ENCODE data around the gene LRRC72. TPM values are rescaled to one million over a fixed set of nuclear protein-coding genes. Genes with fewer than 3 reads are reported as not detected.

The LRRC72 gene
- total RNA-seq, 3 donors from 2014 or later (not counting 1 experiment from before 2014, with no cell fraction given), result not detected

- ATAC-seq (no peak), DNase-seq (no peak)
- Histone ChIP-seq H3K27me3 (ENCODE audit: control insufficient read depth, insufficient read depth, low read length) (no peaks in the 10 kb centered on the region), H3K9me3 (ENCODE audit: control insufficient read depth, insufficient read depth, low read length) (no peaks in the 10 kb centered on the region), H3K27ac (ENCODE audit: low read length) (no peak overlapping the region), H3K4me3 (ENCODE audit: low read length) (no peak overlapping the region), H3K36me3 (ENCODE audit: control insufficient read depth, insufficient read depth, low read length) (no peaks in the 10 kb centered on the region), H3K4me1 (ENCODE audit: control insufficient read depth, insufficient read depth, low read length) (no peaks in the 10 kb centered on the region)
- peaks cover 0 to 3% of the 10 kb centered on the region in 2 donors for H3K27me3 Mint-ChIP-seq (ENCODE audit: low read depth in 2 of 2)
- no peak overlapping the region for H3K4me3 Mint-ChIP-seq
- no peak overlapping the region for H3K27ac Mint-ChIP-seq
- WGBS (ENCODE audit: insufficient coverage), result 93% methylated on average over 5 of the region's 5 CpGs
- peaks cover 2% of the 10 kb centered on the region in 2 donors for H3K9me3 Mint-ChIP-seq
- no peaks in the 10 kb centered on the region for H3K4me1 Mint-ChIP-seq
- intact Hi-C loops (cut with micrococcal nuclease), result no loop called here
- no peak for TF ChIP-seq CTCF (IDR thresholded peaks at IDR 0.05)
- H3K36me3 Mint-ChIP-seq, result no peaks in the 10 kb centered on the region
Measured at GRCh38 chr7:16511314-16511713, 15.3 kb upstream of the LRRC72 start.

DNA sequence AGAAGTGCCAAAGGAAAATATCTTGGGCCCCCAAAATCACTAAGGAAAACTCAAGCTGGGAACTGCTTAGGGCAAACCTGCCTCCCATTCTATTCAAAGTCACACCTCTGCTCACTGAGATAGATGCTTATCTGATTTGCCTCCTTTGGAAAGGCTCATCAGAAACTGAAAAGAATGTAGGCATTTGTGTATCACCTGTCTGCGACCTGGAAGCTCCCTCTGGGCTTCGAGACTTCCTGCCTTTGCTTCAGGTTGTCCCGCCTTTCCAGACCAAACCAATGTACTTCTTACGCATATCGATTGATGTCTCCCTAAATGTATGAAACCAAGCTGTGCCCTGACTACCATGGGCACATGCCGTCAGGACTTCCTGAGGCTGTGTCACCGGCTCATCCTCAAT lies 14.5 kb upstream of the LRRC72 start:
- TF ChIP-seq CTCF (IDR thresholded peaks at IDR 0.05), result no peak
- no peaks in the 10 kb centered on the region for H3K36me3 ChIP-seq (ENCODE audit: control insufficient read depth, insufficient read depth, low read length)
- no peaks in the 10 kb centered on the region for H3K36me3 Mint-ChIP-seq
- WGBS (ENCODE audit: insufficient coverage), result 95% methylated on average over 7 of the region's 7 CpGs
- no peaks in the 10 kb centered on the region for H3K4me1 ChIP-seq (ENCODE audit: control insufficient read depth, insufficient read depth, low read length)
- ATAC-seq (no peak), DNase-seq (no peak)
- H3K27me3 ChIP-seq (ENCODE audit: control insufficient read depth, insufficient read depth, low read length), result no peaks in the 10 kb centered on the region
- H3K4me3 ChIP-seq (ENCODE audit: low read length), result no peak overlapping the region
- H3K9me3 ChIP-seq (ENCODE audit: control insufficient read depth, insufficient read depth, low read length), result no peaks in the 10 kb centered on the region
- peaks cover 2 to 5% of the 10 kb centered on the region in 2 donors for H3K9me3 Mint-ChIP-seq
- no peak overlapping the region for H3K27ac Mint-ChIP-seq
- peaks cover 0 to 3% of the 10 kb centered on the region in 2 donors for H3K27me3 Mint-ChIP-seq (ENCODE audit: low read depth in 2 of 2)
- no peaks in the 10 kb centered on the region for H3K4me1 Mint-ChIP-seq
- H3K27ac ChIP-seq (ENCODE audit: low read length), result no peak overlapping the region
- intact Hi-C loops (cut with micrococcal nuclease), result no loop called here
- no peak overlapping the region for H3K4me3 Mint-ChIP-seq

DNA sequence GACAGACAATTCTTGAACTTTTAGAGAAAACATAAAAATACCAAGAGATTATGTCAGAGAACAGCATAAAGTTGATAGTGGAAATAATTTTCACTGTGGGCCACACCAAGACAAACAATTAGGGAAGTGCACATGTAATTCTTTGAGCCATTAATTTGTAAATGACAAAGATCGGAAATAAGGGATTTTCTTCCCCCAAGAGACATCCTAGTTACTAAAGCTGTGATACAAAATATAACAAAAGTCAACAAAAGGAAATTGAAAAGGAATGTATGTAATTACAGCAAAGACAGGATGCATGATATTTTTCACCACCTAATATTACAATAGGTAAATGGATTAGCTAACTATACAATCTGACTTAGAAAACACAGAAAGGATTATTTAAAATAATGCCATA lies 12.4 kb upstream of the LRRC72 start:
- H3K36me3 ChIP-seq (ENCODE audit: control insufficient read depth, insufficient read depth, low read length), result no peaks in the 10 kb centered on the region
- H3K4me1 Mint-ChIP-seq, result no peaks in the 10 kb centered on the region
- intact Hi-C loops (cut with micrococcal nuclease), result no loop called here
- no peak overlapping the region for H3K27ac Mint-ChIP-seq
- H3K9me3 ChIP-seq (ENCODE audit: control insufficient read depth, insufficient read depth, low read length), result no peaks in the 10 kb centered on the region
- TF ChIP-seq CTCF (IDR thresholded peaks at IDR 0.05), result no peak
- H3K9me3 Mint-ChIP-seq, result peaks cover 0 to 2% of the 10 kb centered on the region in 2 donors
- H3K27ac ChIP-seq (ENCODE audit: low read length), result no peak overlapping the region
- no peaks in the 10 kb centered on the region for H3K27me3 ChIP-seq (ENCODE audit: control insufficient read depth, insufficient read depth, low read length)
- DNase-seq (no peak), ATAC-seq (no peak)
- no peak overlapping the region for H3K4me3 Mint-ChIP-seq
- no peaks in the 10 kb centered on the region for H3K27me3 Mint-ChIP-seq (ENCODE audit: low read depth in 2 of 2)
- no peaks in the 10 kb centered on the region for H3K4me1 ChIP-seq (ENCODE audit: control insufficient read depth, insufficient read depth, low read length)
- H3K4me3 ChIP-seq (ENCODE audit: low read length), result no peak overlapping the region
- WGBS (ENCODE audit: insufficient coverage), result no CpG with 5 or more reads among the region's 1 CpG
- H3K36me3 Mint-ChIP-seq, result no peaks in the 10 kb centered on the region

DNA sequence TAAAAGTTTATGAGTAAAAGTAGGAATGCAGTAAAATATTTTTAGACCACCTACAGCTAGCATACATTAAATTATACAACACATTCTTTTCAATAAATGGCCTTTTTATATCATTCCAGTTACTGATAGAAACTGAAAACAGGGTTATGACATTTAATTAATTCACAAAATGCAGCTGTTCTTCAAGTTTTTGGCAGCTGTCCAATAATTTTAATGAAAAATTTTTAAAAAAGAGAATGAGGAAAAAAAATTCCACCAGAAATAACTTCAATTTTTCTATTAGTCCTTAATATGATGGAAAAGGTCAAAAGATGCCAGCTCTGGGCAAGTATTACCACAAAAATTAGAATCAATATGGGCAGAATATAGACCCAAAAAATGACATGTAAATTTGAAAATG lies 11.9 kb upstream of the LRRC72 start:
- Mint-ChIP-seq H3K27ac (no peak overlapping the region), H3K27me3 (ENCODE audit: low read depth in 2 of 2) (no peaks in the 10 kb centered on the region), H3K4me3 (no peak overlapping the region), H3K4me1 (no peaks in the 10 kb centered on the region), H3K36me3 (no peaks in the 10 kb centered on the region), H3K9me3 (peaks cover 0 to 2% of the 10 kb centered on the region in 2 donors)
- no peaks in the 10 kb centered on the region for H3K9me3 ChIP-seq (ENCODE audit: control insufficient read depth, insufficient read depth, low read length)
- intact Hi-C loops (cut with micrococcal nuclease), result no loop called here
- no peak for ATAC-seq
- H3K4me3 ChIP-seq (ENCODE audit: low read length), result no peak overlapping the region
- no peak for DNase-seq
- TF ChIP-seq CTCF (IDR thresholded peaks at IDR 0.05), result no peak
- H3K4me1 ChIP-seq (ENCODE audit: control insufficient read depth, insufficient read depth, low read length), result no peaks in the 10 kb centered on the region
- no peaks in the 10 kb centered on the region for H3K27me3 ChIP-seq (ENCODE audit: control insufficient read depth, insufficient read depth, low read length)
- no peak overlapping the region for H3K27ac ChIP-seq (ENCODE audit: low read length)
- H3K36me3 ChIP-seq (ENCODE audit: control insufficient read depth, insufficient read depth, low read length), result no peaks in the 10 kb centered on the region

All from natural killer cell (primary cell).